K562 (cell line): ENCODE data around the gene PACSIN1. TPM values are rescaled to one million over a fixed set of nuclear protein-coding genes. Genes with fewer than 3 reads are reported as not detected.

Experiments used
- ATF6 ChIP-seq: sonication (generic); formaldehyde crosslinking; IDR thresholded peaks from 2 replicates; pipeline ENCODE4 v1.4.0; 2020; ENCODE audit warnings: mild to moderate bottlenecking, missing genetic modification reagents
- BHLHE40 ChIP-seq: IDR thresholded peaks from 2 replicates; pipeline ENCODE4 v1.6.1; 2011; ENCODE audit warnings: low read length, improper control_type of control experiment
- ETV6 ChIP-seq, 3 experiments: fragments of 150-350 bp in 1 of 3; sonication (generic) in 1 of 3; formaldehyde crosslinking in 1 of 3; IDR thresholded peaks; 2 replicates each; pipeline versions ENCODE4 v1.6.1 to v1.8.0; 2014 to 2022; ENCODE audit warnings: borderline replicate concordance in 2 of 3, low read depth in 2 of 3, antibody characterized with exemption in 1 of 3, low read length in 1 of 3, mild to moderate bottlenecking in 1 of 3, missing genetic modification reagents in 1 of 3
- HDAC8 ChIP-seq: fragments of 450-650 bp; IDR thresholded peaks from 2 replicates; pipeline ENCODE4 v1.6.1; 2016; ENCODE audit warnings: mild to moderate bottlenecking, missing genetic modification characterization, moderate library complexity, missing compliant biosample characterization
- MAX ChIP-seq: sonication (generic); formaldehyde crosslinking; IDR thresholded peaks from 2 replicates; pipeline ENCODE4 v1.9.0; 2022; ENCODE audit warnings: mild to moderate bottlenecking, missing genetic modification reagents
- PHF20 ChIP-seq: fragments of 450-650 bp; IDR thresholded peaks from 2 replicates; pipeline ENCODE4 v1.6.1; 2018; ENCODE audit not compliant: partially characterized antibody
- RFX1 ChIP-seq: fragments of 450-650 bp; IDR thresholded peaks from 2 replicates; pipeline ENCODE4 v1.6.1; 2016; ENCODE audit warnings: mild to moderate bottlenecking, moderate library complexity
- SMAD1 ChIP-seq: fragments of 150-350 bp; IDR thresholded peaks from 2 replicates; pipeline ENCODE4 v1.6.1; 2014; ENCODE audit warnings: low read length, low read depth; ENCODE audit not compliant: partially characterized antibody
- SMARCB1 ChIP-seq: IDR thresholded peaks from 2 replicates; pipeline ENCODE4 v1.6.1; 2011; ENCODE audit warnings: improper control_type of control experiment, low read depth; ENCODE audit not compliant: insufficient read length
- SRF ChIP-seq, 2 experiments: fragments of 250-450, 450-650 bp in 1 of 2; sonication (Bioruptor Pico) in 1 of 2; sonication (generic) in 1 of 2; formaldehyde crosslinking; IDR thresholded peaks; 2 replicates each; pipeline versions ENCODE4 v1.5.0 to v1.5.1; 2020 to 2022; ENCODE audit warnings: mild to moderate bottlenecking in 1 of 2, missing genetic modification reagents in 1 of 2
- TBL1XR1 ChIP-seq, 2 experiments: IDR thresholded peaks; 2 replicates each; pipeline ENCODE4 v1.6.1; 2012; ENCODE audit warnings: improper control_type of control experiment in 2 of 2, low read length in 2 of 2, mild to moderate bottlenecking in 1 of 2
- ZNF175 ChIP-seq: fragments of 200-800 bp; sonication (Bioruptor generic); IDR thresholded peaks from 2 replicates; pipeline ENCODE4 v1.6.1; 2016; ENCODE audit warnings: low read depth, mild to moderate bottlenecking, missing genetic modification characterization, missing compliant biosample characterization
- ZNF324 ChIP-seq: fragments of 250-450 bp; sonication (Bioruptor Pico); IDR thresholded peaks from 2 replicates; pipeline ENCODE4 v1.4.0; 2020; ENCODE audit warnings: mild to moderate bottlenecking
- ZNF561 ChIP-seq: fragments of 450-650 bp; formaldehyde crosslinking; conservative IDR thresholded peaks from 2 replicates; pipeline ENCODE4 v1.4.0; 2020; ENCODE audit warnings: mild to moderate bottlenecking, moderate library complexity
- ZNF644 ChIP-seq: fragments of 200-800 bp; sonication (Bioruptor generic); IDR thresholded peaks from 2 replicates; pipeline ENCODE4 v1.6.1; 2016; ENCODE audit warnings: low read depth, missing genetic modification characterization, missing compliant biosample characterization
- polyA plus RNA-seq, 8 experiments: library from polyadenylated mRNA; depleted of rRNA in 4 of 8; stranded (reverse) in 5 of 8; unstranded in 3 of 8; fragments of >200 nt; fragmentation: Nextera tagmentation in 2 of 8; fragmentation: Illumina TruSeq in 1 of 8; extraction: Ambion mirVana in 2 of 8; extraction: Trizol in 1 of 8; gene quantifications; 2 replicates each; pipeline versions ENCODE4 v1.2.1 to v1.2.3, GENCODE V29; 2011 to 2014; ENCODE audit warnings: inconsistent platforms in 1 of 8, missing spikeins in 1 of 8
- total RNA-seq, 7 experiments: library from RNA; depleted of rRNA in 6 of 7; stranded (reverse); fragments of >200 nt in 6 of 7; fragmentation: Illumina TruSeq in 2 of 7; extraction: Trizol in 2 of 7; gene quantifications; 2 replicates each; pipeline versions ENCODE4 v1.2.1 to v1.2.3, GENCODE V29; 2011 to 2021; ENCODE audit warnings: low replicate concordance in 1 of 7
- TF ChIP-seq, protein P1 (sequence below): sonication (generic); formaldehyde crosslinking; IDR thresholded peaks from 2 replicates; pipeline ENCODE4 v1.8.0; 2023; ENCODE audit warnings: mild to moderate bottlenecking, missing genetic modification reagents
- TF ChIP-seq, protein P2 (sequence below): fragments of 450-650 bp; conservative IDR thresholded peaks from 2 replicates; pipeline ENCODE4 v1.6.1; 2016; ENCODE audit warnings: missing genetic modification characterization, low read depth, mild to moderate bottlenecking, control low read depth, missing compliant biosample characterization
- TF ChIP-seq, protein P3 (sequence below): sonication (generic); formaldehyde crosslinking; IDR thresholded peaks from 2 replicates; pipeline ENCODE4 v1.8.0; 2022; ENCODE audit warnings: mild to moderate bottlenecking, missing genetic modification reagents, borderline replicate concordance

The PACSIN1 gene
- total and polyA plus RNA-seq, 9 of the 15 experiments (the other 6 are each of a cell fraction or from before 2014, with no cell fraction given) = 0.01 to 1.7 (median 0.45) TPM

DNA sequence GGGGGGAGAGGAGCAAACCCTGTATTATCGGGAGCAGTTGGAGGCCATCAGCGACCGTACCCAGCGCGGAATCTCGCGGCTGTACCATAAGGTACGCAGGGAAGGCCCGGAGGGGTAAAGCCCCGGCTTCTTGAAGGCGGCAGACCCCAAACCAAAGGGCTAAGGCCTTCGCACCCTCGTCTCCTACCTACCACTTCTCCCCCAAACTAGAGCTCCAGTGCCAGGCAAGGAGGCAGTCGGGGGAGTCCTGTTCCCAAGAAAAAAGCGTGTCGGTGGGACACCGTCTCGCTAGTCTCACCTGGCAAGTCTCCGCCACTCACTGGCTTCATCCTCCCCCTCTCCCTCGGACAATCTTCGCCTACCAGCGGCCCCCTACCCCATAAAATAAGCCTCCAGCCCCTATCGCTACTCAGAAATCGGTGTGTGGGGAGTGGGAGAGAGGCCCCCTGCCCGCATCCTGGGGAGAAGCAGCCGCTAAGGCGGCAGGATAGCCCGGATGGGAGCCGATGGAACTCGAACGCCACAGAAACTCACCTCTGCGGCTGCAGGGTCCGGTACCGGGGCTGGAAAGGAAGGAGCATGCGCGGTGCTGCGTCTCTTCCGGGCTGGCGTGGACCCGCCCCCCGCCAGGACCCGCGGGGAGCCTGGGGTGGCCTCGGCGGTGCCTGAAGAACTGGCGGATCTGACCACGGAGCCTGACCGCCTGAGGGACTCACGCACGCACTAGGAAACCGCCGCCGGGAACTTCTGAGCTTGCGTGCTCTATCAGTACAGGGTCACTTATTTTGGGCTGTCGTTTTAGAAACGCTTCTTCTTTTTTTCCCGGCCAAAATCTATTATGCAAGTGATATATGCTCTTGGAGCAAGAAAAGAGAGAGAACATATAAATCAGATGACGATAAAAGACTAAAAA, 40.1 kb upstream of the PACSIN1 start, which contains the start of gene RPS10 (continued):
- peak; percentile 56; the same call in 1 of the 2 replicates for TF ChIP-seq BHLHE40
- TF ChIP-seq ZNF324 (CRISPR knock-in tag) = no peak
- peak; percentile 92 for TF ChIP-seq MAX (CRISPR knock-in tag)
- TF ChIP-seq RFX1 = no peak
- peak in 1 of 2 experiments; percentile 39; a peak in 1 of 4 replicates for TF ChIP-seq TBL1XR1 (IDR thresholded peaks at IDR 0.05; ENCODE audit: low read length in 2 of 2)
- peak in 1 of 2 experiments; percentile 60; a peak in 2 of 4 replicates for TF ChIP-seq SRF (CRISPR knock-in tag; IDR thresholded peaks at IDR 0.05)
- TF ChIP-seq HDAC8 (tag) = no peak
- TF ChIP-seq SMARCB1 = no peak
- TF ChIP-seq, protein P1, sequence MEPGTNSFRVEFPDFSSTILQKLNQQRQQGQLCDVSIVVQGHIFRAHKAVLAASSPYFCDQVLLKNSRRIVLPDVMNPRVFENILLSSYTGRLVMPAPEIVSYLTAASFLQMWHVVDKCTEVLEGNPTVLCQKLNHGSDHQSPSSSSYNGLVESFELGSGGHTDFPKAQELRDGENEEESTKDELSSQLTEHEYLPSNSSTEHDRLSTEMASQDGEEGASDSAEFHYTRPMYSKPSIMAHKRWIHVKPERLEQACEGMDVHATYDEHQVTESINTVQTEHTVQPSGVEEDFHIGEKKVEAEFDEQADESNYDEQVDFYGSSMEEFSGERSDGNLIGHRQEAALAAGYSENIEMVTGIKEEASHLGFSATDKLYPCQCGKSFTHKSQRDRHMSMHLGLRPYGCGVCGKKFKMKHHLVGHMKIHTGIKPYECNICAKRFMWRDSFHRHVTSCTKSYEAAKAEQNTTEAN (CRISPR knock-in tag) = peak; percentile 63; the same call in 1 of the 2 replicates
- TF ChIP-seq PHF20 = peak; percentile 90
- peak; percentile 61; the same call in 1 of the 2 replicates for TF ChIP-seq ZNF175 (CRISPR knock-in tag)
- peak; percentile 63; the same call in 1 of the 2 replicates for TF ChIP-seq ATF6 (CRISPR knock-in tag)
- TF ChIP-seq, protein P2, sequence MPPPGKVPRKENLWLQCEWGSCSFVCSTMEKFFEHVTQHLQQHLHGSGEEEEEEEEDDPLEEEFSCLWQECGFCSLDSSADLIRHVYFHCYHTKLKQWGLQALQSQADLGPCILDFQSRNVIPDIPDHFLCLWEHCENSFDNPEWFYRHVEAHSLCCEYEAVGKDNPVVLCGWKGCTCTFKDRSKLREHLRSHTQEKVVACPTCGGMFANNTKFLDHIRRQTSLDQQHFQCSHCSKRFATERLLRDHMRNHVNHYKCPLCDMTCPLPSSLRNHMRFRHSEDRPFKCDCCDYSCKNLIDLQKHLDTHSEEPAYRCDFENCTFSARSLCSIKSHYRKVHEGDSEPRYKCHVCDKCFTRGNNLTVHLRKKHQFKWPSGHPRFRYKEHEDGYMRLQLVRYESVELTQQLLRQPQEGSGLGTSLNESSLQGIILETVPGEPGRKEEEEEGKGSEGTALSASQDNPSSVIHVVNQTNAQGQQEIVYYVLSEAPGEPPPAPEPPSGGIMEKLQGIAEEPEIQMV (tag) = no peak
- TF ChIP-seq ETV6 (IDR thresholded peaks at IDR 0.05; ENCODE audit: borderline replicate concordance in 1 of 2, low read depth in 2 of 2, low read length in 1 of 2) = no peak
- no peak for TF ChIP-seq ETV6 (CRISPR knock-in tag; IDR thresholded peaks at IDR 0.05; ENCODE audit: borderline replicate concordance)
- TF ChIP-seq, protein P3, sequence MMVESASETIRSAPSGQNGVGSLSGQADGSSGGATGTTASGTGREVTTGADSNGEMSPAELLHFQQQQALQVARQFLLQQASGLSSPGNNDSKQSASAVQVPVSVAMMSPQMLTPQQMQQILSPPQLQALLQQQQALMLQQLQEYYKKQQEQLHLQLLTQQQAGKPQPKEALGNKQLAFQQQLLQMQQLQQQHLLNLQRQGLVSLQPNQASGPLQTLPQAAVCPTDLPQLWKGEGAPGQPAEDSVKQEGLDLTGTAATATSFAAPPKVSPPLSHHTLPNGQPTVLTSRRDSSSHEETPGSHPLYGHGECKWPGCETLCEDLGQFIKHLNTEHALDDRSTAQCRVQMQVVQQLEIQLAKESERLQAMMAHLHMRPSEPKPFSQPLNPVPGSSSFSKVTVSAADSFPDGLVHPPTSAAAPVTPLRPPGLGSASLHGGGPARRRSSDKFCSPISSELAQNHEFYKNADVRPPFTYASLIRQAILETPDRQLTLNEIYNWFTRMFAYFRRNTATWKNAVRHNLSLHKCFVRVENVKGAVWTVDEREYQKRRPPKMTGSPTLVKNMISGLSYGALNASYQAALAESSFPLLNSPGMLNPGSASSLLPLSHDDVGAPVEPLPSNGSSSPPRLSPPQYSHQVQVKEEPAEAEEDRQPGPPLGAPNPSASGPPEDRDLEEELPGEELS (CRISPR knock-in tag) = no peak
- peak; percentile 66 for TF ChIP-seq SMAD1
- TF ChIP-seq ZNF644 (tag) = no peak
- TF ChIP-seq ZNF561 = 0 out of 2 replicates have a peak, but pooled peaks have one; percentile 58
